ENCODE data around the gene HSP90AB1.
"Not testable (repeated sequence)": the region's sequence is repeated elsewhere in the genome, so short reads cannot be mapped to it uniquely, and the experiment has no call there.

HSP90AB1 gene

DNA sequence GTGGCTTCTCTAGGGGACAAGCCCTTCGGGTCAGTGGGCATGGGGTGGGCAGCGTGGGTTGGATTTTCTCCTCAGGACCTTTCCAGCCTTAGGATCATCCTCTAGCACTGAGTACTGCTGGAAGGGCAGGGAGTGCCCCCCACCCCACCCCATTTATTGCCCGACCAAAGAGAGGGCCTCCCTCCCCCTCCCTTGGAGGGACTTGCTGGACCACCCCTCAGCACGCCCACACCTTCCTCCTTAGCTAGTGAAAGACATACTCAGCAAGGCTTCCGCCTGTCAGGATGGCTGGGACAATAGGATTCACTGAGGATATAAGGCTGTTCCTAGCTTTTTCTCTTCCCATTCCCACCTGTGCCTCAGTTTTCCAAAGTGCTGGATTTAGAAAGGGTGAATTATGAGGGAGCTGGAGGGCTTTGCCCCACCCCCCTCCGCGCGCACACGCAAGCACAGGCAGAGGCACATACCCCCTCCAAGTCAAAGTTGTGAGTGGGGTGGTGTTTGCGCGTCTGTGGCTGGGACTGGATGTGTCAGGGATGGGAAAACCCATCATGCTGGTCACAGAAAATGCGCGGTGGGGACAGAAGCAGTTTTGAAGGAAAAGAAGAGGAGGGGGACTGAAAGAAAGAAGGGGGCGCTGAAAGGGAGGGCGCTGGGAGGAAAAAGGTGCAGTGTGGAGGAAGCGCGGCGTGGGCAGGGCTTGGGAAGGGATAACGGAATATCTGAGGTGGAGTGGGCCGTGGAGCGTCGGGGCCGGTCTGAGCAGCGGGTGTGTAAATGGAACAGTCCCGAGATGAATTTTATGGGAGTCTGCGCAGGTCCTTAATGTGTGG is 24.2 kb upstream of the HSP90AB1 start:
- DNase-seq = no peak

DNA sequence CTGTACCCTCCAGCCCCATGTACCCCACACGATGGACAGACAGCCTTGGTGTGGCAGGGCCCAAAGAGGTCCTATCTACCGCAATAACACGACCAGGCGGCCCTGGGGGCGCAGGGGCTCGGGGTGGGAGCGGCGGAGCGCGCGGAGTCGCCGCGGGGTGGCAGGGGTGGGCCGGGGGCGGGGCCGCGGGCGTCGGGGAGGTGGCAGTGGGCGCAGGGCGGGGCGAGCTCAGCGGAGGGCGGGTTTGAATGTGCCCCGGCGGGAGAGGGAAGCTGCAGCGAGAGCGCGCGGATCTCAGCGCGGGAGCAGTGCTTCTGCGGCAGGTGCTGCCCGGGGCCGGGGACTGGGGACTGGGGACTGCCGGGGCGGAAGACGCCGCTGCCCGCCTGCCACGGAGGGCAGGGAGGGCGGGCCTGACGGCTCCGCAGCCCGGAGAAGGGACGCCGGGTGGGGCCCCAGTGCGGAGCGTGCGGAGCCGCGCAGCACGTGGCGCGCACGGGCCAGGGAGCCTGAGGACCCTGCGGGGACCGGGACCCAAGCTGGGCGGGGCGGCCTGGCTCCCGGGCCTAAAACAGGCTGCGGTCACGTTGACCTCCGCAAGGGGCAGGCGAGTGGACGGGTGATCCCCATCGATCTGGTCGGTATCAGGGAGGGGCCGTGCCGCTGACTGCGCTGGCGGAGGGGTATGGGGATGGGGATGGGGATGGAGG is 23.4 kb upstream of the HSP90AB1 start, which contains the start of gene SLC29A1:
TSS of gene SLC29A1 (plus strand) at position 277 of the 710 bp plus-strand sequence. CDS start 3,719 bp downstream, outside the sequence.
- DNase-seq = peak in 11 of 14 donors; percentile 17 to 68 (median 56)

DNA sequence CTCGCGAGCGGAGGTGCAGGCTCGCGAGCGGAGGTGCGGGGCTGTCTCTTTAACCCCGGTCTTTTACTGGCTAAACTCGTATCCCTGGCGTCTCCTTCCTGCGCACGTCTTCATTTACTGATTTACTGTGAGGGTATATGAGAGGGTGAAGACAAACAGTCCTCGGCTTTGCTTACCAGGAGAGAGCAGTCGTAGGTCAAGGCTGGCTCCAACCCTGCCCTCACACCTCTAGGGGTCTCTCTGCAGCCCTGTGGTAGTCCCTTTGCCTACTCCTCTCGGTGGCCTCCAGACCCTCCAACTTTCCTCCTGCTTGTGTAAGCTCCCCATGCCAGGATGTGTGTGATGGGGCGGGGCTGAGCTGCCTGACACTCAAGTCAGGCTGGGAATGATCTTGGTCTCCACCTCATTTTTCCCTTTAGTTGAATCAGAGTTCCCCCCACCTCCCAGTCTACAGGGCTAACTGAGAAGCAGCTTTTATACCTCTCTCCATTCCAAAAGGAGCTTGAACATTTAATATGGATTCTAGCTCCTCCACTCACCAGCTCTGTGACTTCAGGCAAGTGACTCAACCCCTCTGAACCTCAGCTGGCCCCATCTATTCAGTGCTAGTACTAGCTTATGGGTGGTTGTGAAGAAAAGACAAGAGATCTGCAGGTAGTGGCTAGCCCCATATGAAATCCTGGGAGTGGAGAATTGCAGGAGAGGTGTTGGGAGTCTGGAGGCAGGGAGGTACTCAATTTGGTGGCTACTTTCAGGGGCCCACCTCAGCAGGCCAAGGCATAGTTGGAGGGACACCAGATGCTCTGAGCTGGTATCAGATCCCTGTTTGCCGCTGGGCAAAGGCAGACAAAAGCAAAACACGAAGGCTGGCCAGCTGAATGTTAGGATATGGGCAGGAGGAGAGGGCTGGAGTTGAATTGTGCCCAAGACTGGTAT is 22.6 kb upstream of the HSP90AB1 start:
- DNase-seq = peak in 1 of 14 donors; percentile 57

DNA sequence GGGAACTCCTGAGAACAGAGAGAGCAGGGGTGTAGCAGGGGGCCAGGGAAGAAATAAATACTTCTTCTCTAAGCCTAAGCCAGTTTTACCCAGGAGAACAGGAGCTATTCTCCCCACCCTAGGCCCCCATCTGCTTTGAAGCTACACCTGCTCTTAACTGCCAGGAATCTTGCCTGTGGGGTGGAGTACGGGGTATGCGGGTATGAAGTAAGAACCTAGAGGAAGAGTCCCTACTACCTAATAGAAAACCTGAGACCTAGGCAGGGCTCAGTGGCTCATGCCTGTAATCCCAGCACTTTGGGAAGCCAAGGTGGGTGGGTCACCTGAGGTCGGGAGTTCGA is 22.0 kb upstream of the HSP90AB1 start:
- DNase-seq = no peak

- DNase-seq = no peak
Measured at GRCh38 chr6:44225579-44226325, 21.1 kb upstream of the HSP90AB1 start.

DNA sequence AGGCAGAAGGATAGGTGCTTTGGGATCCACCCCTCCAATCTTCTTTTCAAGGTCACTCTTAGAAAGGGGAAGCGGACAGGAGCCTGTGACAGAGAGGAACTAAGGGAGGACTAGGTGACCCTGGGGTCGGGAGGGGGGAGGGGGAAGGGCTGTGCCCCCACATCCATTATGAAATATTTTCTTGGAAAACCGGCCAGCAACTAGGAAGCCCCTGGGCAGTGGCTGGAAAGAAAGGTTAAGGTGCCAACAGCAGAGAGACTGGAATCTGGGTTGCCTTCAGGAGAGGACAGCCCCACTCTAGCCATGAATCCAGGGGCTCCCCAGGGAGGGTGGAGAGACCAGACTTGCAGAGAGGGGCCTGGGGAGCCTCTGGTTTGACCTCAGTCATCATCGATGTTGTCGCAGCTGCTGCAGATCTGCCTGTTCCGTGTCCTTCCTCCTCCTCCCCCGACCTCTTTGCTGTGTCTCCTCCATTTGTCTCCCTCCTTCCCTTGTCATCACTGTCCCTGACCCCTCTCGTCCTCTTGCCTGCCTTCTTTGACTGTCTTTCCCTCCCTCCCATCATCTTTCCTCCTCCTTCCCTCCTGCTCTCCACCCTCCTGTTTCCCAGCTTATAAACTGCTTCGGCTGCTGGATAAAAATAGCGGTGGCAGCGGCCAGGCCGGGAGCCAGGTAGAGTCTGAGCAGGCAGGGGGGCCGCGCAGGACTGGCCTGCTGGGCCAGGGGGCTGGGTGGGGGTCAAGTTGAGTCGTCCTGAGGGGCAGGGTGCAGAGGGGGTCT is 20.3 kb upstream of the HSP90AB1 start:
- DNase-seq = peak in 1 of 14 donors; percentile 53

- no peak for DNase-seq
Measured at GRCh38 chr6:44227148-44227793, 19.6 kb upstream of the HSP90AB1 start.

GRCh38 chr6:44228031-44228430 is 18.9 kb upstream of the HSP90AB1 start:
- DNase-seq = no peak

GRCh38 chr6:44228433-44228832 is 18.5 kb upstream of the HSP90AB1 start:
- no peak for DNase-seq

DNA sequence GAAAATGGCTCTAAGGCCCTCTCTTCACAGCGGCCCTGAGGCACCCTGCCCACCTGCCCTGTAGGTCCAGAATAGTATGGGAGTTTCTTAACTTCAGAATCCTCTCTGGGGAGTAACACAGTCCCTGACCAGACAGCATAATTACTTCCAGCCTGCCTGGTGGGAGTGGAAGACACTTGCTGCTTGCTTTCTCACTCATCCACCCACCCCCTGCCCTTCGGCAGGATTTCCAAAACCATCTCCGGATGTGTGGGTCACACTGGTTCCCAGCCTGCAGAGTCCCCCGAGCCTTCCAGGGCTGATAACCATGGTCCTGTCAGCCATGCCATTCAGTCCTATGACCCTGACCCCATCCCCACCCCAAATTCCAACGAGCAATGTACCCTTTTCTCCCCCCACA is 18.1 kb upstream of the HSP90AB1 start:
- DNase-seq = no peak

DNA sequence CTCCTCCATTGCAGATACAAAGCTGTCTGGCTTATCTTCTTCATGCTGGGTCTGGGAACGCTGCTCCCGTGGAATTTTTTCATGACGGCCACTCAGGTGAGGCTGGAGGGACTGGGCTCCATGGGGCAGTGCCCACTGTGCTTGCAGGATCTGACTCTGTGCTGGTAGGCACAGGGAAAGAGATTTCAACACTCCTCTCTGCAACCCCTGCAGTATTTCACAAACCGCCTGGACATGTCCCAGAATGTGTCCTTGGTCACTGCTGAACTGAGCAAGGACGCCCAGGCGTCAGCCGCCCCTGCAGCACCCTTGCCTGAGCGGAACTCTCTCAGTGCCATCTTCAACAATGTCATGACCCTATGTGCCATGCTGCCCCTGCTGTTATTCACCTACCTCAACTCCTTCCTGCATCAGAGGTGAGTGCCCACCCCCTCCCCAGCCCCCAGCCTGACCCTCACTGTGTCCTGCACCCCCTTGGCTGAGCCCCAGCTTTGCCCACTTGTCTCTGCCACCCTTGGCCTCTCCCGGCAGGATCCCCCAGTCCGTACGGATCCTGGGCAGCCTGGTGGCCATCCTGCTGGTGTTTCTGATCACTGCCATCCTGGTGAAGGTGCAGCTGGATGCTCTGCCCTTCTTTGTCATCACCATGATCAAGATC is 17.4 kb upstream of the HSP90AB1 start:
- DNase-seq = no peak

- no peak for DNase-seq
Measured at GRCh38 chr6:44230034-44230675, 16.7 kb upstream of the HSP90AB1 start.

DNA sequence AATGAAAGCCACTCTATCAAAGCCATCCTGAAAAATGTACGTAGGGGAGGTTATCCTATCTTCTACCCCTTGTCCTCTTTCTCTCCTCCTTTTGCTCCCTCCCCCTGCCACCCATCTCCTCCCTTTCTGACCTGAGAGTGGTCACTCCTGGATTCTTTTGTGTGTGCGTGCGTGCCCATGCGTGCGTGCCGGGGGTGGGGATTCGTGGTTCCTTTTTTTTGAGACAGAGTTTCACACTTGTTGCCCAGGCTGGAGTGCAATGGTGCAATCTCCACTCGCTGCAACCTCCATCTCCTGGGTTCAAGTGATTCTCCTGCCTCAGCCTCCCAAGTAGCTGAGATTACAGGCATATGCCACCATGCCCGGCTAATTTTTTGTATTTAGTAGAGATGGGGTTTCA is 15.5 kb upstream of the HSP90AB1 start:
- not testable (repeated sequence) for DNase-seq

GRCh38 chr6:44232676-44233566 is 14.0 kb upstream of the HSP90AB1 start:
- DNase-seq = peak in 2 of 14 donors; percentile 40 to 46

DNA sequence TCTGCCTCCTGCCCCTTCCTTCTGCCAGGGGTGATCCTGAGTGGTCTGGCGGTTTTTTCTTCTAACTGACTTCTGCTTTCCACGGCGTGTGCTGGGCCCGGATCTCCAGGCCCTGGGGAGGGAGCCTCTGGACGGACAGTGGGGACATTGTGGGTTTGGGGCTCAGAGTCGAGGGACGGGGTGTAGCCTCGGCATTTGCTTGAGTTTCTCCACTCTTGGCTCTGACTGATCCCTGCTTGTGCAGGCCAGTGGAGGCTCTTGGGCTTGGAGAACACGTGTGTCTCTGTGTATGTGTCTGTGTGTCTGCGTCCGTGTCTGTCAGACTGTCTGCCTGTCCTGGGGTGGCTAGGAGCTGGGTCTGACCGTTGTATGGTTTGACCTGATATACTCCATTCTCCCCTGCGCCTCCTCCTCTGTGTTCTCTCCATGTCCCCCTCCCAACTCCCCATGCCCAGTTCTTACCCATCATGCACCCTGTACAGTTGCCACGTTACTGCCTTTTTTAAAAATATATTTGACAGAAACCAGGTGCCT is 13.3 kb upstream of the HSP90AB1 start:
- no peak for DNase-seq

- DNase-seq = peak in 12 of 14 donors; percentile 62 to 88 (median 81)
Measured at GRCh38 chr6:44234101-44235025, 12.5 kb upstream of the HSP90AB1 start.

GRCh38 chr6:44235269-44235668 is 11.6 kb upstream of the HSP90AB1 start:
- DNase-seq = no peak
